ENCODE data around the gene PLB1.
"Not testable (repeated sequence)": the region's sequence is repeated elsewhere in the genome, so short reads cannot be mapped to it uniquely, and the experiment has no call there.

The PLB1 gene

GRCh38 chr2:28647682-28648081 lies 151.8 kb downstream of the PLB1 start:
- no peak for DNase-seq (ENCODE audit: low read depth)

GRCh38 chr2:28648147-28648546 lies 152.3 kb downstream of the PLB1 start:
- no peak for DNase-seq (ENCODE audit: low read depth)

GRCh38 chr2:28648671-28649395 lies 153.0 kb downstream of the PLB1 start:
- no peak for DNase-seq (ENCODE audit: low read depth)

- DNase-seq (ENCODE audit: low read depth): no peak
Observed at GRCh38 chr2:28649481-28650265, 153.8 kb downstream of the PLB1 start.

DNA sequence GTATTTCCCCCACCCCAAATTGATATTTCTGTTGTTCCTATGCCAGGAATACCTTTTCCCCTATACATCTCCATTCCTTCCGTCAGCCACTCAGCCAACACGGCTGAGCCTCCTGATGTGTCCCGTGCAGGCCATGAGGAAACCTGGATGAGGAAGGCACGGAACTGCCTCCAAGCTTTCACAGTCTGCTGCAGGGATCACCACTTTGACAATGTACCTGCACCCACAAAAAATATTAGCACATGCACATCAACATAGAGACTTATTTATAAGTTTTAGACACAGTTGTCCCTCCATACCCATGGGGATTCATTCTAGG lies 154.4 kb downstream of the PLB1 start:
- DNase-seq (ENCODE audit: low read depth): no peak

- no peak for DNase-seq (ENCODE audit: low read depth)
Observed at GRCh38 chr2:28652217-28652616, 156.4 kb downstream of the PLB1 start.

DNA sequence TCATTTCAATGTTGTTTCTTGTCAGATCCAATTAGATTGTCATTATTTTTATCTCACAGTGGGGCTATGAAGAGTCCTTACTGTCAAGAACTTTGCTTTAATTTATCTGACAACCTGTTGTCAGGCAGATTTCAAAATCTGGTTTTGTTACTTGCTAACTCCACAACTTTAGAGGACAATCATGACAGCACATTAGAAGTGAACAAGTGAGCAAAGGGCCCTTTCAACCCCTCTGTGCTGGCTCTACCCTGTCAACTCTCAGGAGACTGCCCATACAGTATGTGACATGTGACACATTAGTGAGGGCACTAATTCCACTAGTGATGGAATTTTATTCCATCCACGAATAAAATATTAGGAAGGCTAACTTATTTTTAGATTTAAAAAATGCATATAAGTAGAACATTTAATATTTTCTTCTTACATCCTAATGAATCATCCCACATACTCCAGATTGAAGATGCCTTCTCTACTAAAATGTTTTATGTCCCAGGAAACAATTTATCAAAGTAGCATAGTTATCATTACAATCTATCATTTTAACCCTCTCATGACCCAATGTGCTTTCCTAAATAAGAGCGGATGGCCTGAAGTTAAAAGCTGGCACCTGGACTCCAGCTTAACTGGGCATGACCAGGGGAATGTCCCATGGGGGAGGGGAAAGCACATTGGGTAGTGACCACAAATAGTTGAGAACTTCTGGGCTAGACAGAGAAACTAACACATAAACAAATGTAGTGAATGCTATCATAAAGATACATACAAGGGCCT lies 158.2 kb downstream of the PLB1 start:
- no peak for DNase-seq (ENCODE audit: low read depth)

DNA sequence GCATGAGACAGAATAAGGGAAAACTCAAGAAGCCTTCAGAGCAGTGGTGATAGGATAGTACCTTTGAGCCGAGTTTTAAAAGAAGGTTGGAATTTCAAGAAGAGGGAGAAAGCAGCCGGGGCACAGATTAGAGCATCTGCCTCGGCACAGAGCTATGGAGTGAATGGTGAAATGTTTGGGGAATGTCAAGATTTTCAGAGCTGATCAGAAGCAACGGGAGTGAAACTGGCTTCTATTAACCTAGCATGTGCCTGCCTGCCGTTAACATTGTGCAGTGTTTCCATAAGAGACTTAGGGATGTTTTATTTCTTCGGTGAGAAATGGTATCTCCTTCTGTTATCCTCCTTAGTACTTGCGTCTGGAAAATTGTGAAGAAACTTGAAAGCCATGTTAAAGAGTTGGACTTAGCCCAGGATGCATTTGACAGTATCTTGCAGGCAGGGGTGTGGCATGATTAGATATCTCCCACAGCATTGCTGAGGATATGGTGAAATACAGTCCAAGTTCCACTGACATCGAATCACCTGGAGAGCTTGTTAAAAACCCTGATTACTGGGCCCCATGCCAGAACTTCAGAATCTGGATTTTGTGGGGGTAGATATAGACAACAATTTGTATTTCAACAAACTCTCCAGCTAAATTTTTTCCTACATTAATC lies 158.9 kb downstream of the PLB1 start:
- no peak for DNase-seq (ENCODE audit: low read depth)

DNA sequence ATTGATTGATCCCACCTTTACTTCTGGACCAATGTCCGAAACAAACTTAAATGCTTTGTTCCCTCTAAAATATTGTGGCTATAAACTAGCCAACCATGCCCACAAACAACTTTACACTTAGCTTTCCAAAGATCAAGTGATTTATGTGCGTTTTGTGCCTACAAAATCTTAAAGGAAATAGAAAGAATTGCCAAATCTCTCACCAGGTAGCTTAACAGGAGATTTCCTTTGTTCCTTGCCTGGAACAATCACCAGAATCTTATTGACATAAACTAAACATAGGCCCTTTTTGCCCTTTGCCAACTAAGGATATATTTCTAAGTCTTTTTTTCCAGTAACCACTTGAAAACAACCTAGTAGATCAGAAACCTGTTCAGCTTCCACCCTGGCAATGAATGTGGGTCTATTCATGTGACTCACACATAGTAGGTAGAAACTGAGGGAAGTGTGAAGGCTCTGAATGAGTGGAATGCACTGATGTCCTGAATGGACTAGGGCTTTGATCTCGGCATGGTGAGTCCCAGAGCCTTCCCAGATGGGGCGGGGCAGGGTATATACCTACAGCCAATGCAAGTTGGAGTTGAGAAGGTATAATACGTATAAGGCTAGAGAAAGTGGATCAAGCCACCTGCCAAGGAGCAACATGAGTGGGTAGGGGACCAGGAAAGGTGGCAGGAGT lies 161.2 kb downstream of the PLB1 start:
- no peak for DNase-seq (ENCODE audit: low read depth)

GRCh38 chr2:28658369-28658768 lies 162.5 kb downstream of the PLB1 start:
- DNase-seq (ENCODE audit: low read depth): no peak

- DNase-seq (ENCODE audit: low read depth): no peak
Observed at GRCh38 chr2:28659127-28659526, 163.3 kb downstream of the PLB1 start.

DNA sequence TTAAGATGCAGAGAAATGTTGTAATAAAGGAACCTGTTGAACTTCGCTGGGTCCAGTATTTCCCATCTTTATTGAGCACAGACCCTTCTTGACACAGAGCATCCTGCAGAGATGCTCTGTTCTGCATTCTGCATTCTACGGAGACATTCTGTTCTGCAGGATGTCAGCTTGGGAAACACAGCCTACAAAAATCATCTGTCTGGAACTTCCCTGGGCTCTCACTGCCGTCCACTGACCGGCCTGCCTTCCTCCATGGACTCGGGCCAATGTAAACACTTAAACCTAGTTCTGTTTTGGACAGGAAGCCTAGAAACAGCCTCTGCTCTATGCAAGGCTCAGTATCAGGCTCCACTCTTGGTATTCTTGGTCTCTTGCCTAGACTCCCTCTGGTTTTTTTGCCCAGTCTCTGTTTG lies 165.7 kb downstream of the PLB1 start:
- no peak for DNase-seq (ENCODE audit: low read depth)

DNA sequence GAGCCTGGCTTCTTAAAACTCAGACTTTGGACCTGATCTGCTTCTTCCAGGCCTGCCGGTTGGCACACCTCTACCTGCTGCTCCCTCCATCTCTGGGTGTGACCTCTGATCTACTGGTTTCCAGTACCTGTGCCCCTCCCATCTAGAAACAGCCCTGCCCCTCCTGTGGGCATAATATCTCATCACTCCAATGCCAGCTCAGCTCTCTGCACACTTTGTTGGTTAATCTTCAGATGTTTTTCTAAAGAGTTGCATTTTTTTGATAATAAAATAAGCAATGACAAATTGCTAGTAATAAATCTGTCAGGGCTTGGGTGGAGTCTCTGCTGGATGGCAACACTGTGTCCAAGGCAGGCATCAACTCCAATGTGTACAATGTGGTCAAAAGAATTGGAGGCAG lies 166.2 kb downstream of the PLB1 start:
- no peak for DNase-seq (ENCODE audit: low read depth)

DNA sequence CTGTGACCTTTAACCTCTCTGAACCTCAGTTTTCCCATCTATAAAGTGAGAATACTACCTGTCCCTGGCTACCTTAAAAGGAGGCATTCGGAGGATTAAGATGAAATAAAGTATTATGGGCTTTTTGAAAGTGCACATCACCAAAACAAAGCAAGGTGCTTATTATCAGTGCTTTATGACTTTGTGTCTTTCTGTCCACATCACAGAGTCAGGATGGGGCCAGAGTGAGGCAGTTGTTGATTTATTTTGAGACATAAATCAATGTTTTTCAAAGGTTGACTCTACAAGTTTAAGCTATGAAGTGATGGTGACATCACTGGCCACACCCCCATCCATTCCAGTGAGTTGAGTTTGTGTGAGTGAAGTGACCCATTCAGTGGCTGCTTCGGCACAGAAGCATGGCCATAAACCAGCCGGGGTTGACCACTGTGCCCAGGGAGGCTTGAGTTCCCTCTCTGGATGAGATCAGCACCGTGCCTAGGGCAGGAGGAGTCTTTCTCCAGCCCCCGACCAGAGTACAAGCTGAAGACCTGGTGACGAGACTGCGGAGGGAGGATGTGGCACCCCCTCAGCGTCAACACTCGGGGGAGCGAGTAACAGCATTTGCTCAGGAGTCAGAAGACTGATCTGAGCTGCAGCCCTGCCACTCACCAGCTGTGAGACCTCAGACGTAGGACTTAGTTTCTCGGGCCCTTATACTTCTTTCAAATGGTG lies 166.8 kb downstream of the PLB1 start:
- no peak for DNase-seq (ENCODE audit: low read depth)

DNA sequence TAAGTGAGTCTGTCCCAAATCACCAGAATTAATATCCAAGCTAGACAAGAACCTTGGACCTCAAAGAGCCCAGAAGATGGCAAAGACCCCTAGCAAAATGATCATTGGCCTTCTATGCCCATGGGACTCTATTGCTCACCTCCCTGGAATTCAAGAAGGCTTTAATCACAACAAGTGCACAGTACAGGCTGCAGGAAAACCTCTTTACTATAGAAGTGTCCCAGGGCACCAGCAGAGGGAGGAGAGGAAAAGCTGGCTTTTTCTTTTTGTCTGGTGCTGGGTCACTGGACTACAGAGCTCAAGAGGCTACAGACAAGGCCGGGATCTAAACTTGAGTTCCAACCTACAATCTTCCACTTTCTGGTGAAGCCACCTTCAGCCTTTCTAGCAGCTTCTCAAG lies 167.5 kb downstream of the PLB1 start:
- DNase-seq (ENCODE audit: low read depth): no peak

GRCh38 chr2:28664120-28664842 lies 168.4 kb downstream of the PLB1 start:
- DNase-seq (ENCODE audit: low read depth): no peak

GRCh38 chr2:28665041-28665704 lies 169.3 kb downstream of the PLB1 start:
- no peak for DNase-seq (ENCODE audit: low read depth)

- not testable (repeated sequence) for DNase-seq (ENCODE audit: low read depth)
Observed at GRCh38 chr2:28665811-28666377, 170.0 kb downstream of the PLB1 start.

DNA sequence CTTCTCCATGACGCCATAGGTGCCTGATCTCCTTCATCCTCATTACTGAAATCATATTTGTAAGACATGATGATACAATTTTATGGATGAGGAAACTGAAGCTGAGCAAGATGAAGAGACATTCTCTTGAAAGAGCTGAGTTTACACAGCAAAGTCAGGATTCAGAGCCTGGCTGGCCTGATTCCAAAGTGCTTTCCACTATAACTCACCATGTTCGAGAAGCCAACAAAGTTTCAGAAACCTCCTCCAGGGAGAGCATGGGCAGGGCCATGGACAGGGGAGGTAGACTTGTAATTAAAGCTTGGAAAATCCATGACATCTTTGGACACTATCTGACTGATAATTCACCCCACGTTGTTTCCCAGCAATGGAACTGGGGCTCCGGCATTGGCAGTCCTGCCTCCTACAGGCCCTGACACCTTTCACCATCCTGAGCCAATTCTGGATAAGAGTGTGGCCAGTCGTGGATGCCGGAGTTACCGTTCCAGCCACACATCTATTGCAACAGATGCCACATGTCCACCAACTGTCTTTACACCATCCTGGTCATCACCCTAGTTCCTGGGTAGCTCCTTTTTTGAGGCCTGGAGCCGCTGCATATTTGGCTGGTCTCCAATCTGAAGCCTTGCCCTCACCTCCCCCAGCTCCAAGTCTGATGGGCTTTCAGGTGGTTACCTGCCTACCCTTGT lies 170.8 kb downstream of the PLB1 start:
- no peak for DNase-seq (ENCODE audit: low read depth)

All from T follicular helper cell (primary cell).